HL-60/S4 treated with retinoic acid at 250 ng/mL for 4 days and 3 days (cell line): ENCODE measurements around the gene S100A5.
"Not testable (repeated sequence)": the region's sequence is repeated elsewhere in the genome, so short reads cannot be mapped to it uniquely, and the experiment has no call there.

Experiments used
- in situ Hi-C: fragments of 300-500 bp; cut with MboI; formaldehyde crosslinking; loops from 2 replicates; pipeline ENCODE4 v1.7.0; 2022; ENCODE audit warnings: low sequenced_read_pairs

The S100A5 gene

DNA sequence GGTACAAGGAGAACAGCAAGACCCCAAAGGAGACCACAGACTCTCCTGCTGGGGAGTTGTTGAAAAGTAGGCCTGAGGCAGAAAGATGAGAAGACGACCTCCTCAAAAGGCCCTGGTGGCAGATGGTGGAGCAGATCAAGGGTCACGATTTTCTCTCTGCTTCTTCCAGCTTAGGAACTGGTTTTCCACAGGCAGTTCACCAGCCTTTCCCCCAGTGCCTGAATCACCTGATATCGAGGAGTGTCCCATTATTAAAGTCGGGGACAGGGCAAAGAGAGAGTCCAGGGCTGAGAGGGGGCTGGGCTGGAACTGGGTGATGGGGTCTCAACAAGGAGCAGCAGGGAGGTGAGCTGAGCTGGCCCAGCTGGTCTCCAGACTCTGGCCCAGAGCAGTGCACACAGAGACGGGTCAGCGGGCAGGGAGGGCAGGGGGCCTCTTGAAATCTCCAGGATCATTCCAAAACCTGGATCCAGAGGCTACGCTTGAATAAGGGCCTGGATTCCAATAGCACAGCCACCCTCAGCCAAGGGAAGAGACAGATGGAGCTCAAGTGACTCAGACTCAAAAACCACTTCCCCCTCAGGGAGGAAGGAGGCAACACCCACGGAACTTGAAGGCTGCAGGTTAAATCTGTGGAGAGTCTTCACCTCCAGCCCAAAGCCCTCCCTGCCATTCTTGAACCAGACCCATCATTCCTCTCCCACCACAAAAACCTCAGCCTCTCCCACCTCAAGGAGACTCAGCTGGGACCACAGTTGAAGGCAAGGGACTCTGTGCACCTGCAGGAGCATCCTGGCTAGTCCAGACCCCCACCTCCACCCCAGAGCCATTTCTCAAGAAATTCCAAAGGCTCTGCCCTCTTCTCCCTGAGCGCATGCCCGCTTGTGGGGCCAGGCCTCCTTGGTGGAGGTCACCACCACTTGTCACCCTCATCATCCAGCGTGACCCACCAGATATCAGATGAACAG, at the start of gene S100A5:
Gene S100A5, minus strand, starts transcription at position 541 of the 968 bp plus-strand sequence. CDS start 743 bp downstream, outside the sequence.
- in situ Hi-C loops = no loop called here

DNA sequence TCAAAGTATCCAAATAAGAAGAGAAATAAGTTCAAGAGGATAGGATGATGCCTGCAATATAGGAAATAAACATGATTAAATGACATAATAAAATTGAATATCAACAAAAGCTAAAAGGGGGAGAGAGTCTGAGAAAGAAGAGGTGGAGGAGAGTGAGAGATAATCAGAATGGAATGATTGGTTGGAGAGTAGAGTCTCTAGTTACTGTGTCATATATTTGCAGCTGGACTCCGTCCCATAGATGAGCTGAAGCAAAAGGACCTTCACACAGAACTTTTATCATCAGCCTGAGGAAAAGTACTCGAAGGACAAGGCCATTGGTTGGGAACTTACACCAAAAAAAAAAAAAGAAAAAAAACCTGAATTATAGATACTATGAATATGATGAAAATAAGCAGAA, 47.7 kb upstream of the S100A5 start:
- in situ Hi-C loops = no loop called here

DNA sequence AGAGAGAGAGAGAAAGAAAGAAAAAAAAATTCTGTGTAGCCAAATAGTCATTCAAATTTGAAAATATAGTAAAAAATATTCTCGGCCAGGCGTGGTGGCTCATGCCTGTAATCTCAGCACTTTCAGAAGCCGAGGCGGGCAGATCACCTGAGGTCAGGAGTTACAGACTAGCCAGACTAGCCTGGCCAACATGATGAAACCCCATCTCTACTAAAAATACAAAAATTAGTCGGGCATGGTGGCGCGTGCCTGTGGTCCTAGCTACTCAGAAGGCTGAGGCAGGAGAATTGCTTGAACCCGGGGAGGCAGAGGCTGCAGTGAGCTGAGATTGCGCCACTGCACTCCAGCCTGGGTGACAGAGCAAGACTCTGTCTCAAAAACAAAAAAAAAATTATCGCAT, 47.3 kb upstream of the S100A5 start:
- in situ Hi-C loops = not testable (repeated sequence)

DNA sequence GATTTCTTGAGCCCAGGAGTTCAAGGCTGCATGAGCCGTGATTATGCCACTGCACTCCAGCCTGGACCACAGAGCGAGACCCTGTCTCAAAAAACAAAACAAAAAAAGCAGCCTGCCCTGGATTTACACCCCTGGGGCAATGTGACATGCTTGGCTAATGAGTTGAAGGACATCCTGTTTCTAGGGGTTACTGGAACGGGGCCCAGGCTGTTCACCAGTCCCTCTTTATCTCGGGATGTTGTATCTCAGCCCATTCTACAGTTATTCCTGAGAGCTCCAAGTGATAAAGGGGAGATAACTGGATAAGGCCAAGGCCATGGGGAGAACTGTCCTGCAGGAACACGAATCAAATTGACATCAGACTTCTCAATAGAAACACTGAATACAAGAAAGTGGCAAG, 46.6 kb upstream of the S100A5 start:
- in situ Hi-C loops = no loop called here

DNA sequence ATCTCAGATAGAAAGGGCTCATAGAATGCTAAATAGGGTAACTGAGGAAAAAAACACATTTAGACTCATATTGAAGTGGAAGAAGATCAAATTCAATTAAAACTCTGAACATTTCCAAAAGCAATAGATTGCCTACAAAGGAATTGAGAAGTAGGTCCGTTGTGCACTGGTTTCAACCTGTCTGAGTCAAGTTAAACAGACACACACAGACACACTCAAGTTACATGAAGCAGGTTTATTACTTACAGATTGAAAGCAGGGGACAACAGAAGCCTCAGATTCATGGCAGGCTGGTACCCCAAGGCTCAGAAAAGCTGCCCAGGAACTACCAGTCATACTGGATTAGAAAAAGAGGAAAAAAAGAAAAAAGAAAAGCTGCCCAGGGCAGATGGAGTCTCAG, 45.6 kb upstream of the S100A5 start:
- in situ Hi-C loops = no loop called here

DNA sequence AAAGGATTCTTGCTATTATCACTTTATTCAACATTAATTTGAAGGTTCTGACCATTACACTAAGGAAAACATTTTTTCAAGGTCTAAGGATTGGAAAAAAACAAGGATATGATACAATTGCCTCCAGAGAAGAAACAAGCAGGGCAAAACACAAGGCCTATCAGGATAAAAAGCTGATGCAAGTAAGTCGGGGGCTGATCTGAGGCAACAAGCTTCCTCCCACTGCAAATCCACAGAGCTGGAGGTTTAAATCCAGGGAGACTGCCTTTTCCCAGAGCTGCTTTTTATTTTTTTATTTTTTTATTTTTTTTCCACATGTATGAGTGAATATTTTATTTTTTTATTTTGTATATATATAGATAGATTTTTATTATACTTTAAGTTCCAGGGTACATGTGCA, 44.3 kb upstream of the S100A5 start:
- in situ Hi-C loops = no loop called here

GRCh38 chr1:153583976-153584375, 43.2 kb upstream of the S100A5 start:
- in situ Hi-C loops = no loop called here

DNA sequence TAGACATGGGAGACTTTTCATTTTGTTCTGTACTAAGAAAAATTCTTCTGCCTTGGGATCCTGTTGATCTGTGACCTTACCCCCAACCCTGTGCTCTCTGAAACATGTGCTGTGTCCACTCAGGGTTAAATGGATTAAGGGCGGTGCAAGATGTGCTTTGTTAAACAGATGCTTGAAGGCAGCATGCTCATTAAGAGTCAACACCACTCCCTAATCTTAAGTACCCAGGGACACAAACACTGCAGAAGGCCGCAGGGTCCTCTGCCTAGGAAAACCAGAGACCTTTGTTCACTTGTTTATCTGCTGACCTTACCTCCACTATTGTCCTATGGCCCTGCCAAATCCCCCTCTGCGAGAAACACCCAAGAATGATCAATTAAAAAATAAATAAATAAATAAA, 42.8 kb upstream of the S100A5 start:
- in situ Hi-C loops = not testable (repeated sequence)

- in situ Hi-C loops = not testable (repeated sequence)
Observed at GRCh38 chr1:153582836-153583235, 42.1 kb upstream of the S100A5 start.

GRCh38 chr1:153578936-153579335, 38.2 kb upstream of the S100A5 start:
- in situ Hi-C loops = no loop called here

GRCh38 chr1:153578490-153578889, 37.8 kb upstream of the S100A5 start:
- in situ Hi-C loops = no loop called here

GRCh38 chr1:153577624-153578051, 36.9 kb upstream of the S100A5 start:
- in situ Hi-C loops = no loop called here

DNA sequence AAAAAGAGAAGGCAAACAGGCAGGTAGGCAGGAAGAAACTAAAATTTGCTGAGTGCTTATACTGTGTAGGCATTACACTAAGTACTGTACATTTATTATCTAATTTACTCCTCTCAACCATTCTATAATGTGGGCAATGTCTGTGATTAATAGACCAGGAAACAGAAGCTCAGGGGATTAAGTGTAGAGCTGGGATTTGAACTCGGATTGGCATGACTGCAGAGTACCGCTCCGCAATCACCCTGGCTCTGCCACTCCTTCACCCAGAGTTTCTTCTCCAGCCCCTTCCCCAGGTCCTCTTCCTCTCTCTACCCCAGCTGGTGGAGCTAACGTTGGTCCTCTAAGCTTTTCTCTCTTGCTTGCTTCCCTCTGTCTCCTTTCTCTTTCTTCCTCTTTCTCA, 36.4 kb upstream of the S100A5 start:
- in situ Hi-C loops = no loop called here

GRCh38 chr1:153575497-153575896, 34.8 kb upstream of the S100A5 start:
- in situ Hi-C loops = not testable (repeated sequence)

DNA sequence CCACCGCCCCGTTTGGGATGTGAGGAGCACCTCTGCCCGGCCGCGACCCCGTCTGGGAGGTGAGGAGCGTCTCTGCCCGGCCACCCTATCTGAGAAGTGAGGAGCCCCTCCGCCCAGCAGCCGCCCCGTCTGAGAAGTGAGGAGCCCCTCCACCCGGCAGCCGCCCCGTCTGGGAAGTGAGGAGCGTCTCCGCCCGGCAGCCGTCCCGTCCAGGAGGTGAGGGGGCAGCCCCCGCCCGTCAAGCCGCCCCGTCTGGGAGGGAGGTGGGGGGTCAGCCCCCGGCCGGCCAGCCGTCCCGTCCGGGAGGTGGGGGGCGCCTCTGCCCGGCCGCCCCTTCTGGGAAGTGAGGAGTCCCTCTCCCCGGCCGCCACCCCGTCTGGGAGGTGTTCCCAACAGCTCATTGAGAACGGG, 34.4 kb upstream of the S100A5 start:
- in situ Hi-C loops = not testable (repeated sequence)

DNA sequence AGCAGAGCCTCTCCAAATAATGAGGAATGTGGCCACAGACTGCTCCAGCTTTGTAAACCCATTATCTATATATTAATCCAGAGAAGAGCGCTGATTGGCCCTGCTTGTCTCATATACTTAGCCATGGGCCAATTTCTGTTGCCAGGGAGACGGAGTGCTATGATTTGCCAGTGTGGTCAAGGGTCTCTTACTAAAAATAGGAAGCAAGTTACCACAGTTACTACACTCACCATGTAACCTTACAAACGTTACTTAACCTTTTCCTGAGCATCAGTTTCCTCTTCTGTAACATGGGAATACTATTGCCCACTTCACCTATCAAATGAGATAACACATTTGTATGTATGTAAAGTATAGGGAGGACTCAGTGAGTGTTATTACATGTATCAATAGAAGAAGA, 32.6 kb upstream of the S100A5 start:
- in situ Hi-C loops = no loop called here

DNA sequence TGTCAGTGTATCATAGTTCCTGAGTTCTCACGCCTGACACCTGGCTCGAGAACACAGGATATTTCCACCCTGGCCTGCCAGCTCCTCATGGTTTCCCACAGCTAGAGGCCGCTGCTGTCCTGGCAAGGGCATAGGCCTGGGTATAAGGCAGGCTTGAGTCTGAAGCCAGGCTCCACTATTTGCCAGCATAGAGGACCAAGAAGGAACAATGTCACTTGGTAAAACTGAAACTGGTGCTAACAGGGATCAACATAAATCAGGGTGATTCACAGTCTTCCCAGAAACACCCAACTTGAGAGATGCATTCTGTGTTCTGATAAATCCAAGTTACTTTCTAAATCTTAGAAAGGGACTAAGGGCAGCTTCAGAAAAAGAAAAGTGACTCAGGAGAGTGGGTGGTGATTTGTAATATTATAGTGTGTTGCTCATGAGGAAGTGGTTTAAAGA, 31.9 kb upstream of the S100A5 start:
- in situ Hi-C loops = no loop called here

GRCh38 chr1:153571706-153572105, 31.0 kb upstream of the S100A5 start:
- in situ Hi-C loops = no loop called here

DNA sequence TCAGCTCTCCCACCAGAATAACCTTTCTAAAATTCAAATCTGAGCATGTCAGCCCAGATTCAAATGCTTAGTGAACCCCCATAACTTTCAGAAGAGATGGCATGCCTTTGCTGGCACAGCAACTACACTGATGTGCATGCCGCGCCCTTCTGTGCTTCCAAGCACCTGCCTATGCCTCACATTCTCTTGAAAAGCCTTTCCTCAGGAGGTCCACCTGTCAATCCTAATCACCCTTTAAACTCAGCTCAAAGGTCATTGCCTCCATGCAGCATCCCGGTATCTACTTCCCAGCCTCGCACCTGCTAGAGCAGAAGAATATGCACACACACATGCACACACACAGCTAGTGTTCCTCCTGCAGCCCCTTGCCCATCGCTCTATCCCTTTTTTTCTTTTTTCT, 30.1 kb upstream of the S100A5 start:
- in situ Hi-C loops = no loop called here

- in situ Hi-C loops = no loop called here
Observed at GRCh38 chr1:153569465-153569864, 28.7 kb upstream of the S100A5 start.

DNA sequence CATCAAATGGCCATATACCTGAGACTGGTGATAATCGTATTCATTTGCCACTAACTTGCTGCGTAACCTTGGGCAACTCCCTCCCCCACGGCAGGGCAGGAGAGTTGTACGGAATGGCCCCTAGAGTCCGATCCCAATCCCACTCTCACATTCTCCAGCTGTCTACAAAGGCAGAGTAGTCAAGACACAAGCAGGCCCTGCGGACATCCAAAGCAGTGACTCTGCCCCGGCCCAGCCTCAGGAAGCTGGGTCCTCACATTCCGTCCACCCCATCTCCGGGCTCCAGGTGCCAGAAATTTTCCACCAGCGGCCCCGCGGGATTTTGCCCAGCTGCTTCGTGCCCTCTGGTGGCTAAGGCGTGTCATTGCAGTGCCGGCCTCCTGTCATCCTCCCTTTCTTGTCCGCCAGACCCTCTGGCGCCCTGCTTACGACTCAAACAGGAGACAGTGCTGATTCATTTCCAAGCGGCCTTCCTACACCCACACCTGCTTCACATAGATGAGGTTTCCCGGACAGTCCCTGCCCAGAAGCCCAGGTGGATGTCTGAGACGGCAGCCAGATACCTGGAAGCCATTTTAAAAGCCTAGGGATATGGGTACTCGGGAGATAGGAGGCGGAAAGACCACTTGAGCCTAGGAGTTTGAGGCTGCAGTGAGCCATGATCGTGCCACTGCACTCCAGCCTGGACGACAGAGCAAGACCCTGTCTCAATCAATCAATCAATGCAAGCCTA, 27.8 kb upstream of the S100A5 start:
- in situ Hi-C loops = no loop called here
